GM23338 (cell line): ENCODE results near the gene EPHB2.

Experiments
- CREB1 ChIP-seq: fragments of 250-450 bp; sonication (Bioruptor Pico); IDR thresholded peaks from 2 replicates; pipeline ENCODE4 v1.5.0; 2020; ENCODE audit warnings: low read depth, mild to moderate bottlenecking, moderate library complexity
- CTCF ChIP-seq, 2 experiments: fragments of 200-600 bp in 1 of 2; sonication (generic) in 1 of 2; conservative IDR thresholded peaks; 2 replicates each; pipeline versions ENCODE4 v1.5.1 to v1.6.1; 2016 to 2017; ENCODE audit warnings: antibody characterized with exemption in 2 of 2, low read depth in 2 of 2, mild to moderate bottlenecking in 2 of 2, moderate library complexity in 1 of 2
- EZH2 ChIP-seq: fragments of 200-600 bp; sonication (generic); IDR thresholded peaks from one replicate; pipeline ENCODE4 v1.8.0; 2017; ENCODE audit warnings: antibody characterized with exemption, mild to moderate bottlenecking, low read depth; ENCODE audit not compliant: unreplicated experiment
- EZH2phosphoT487 ChIP-seq: fragments of 200-600 bp; sonication (generic); IDR thresholded peaks from one replicate; pipeline ENCODE4 v1.8.1; 2018; ENCODE audit warnings: antibody characterized with exemption; ENCODE audit not compliant: unreplicated experiment
- NANOG ChIP-seq: IDR thresholded peaks from 2 replicates; pipeline ENCODE4 v1.6.1; 2016; ENCODE audit warnings: antibody characterized with exemption, borderline replicate concordance
- POLR2AphosphoS5 ChIP-seq: IDR thresholded peaks from 2 replicates; pipeline ENCODE4 v1.6.1; 2016; ENCODE audit warnings: antibody characterized with exemption, low read depth
- ZNF331 ChIP-seq: fragments of 250-450 bp; sonication (Bioruptor Pico); IDR thresholded peaks from 2 replicates; pipeline ENCODE4 v1.5.0; 2020; ENCODE audit warnings: low read depth, mild to moderate bottlenecking, moderate library complexity
- TF ChIP-seq, protein P1 (sequence below): IDR thresholded peaks from one replicate; pipeline ENCODE4 v1.6.1; 2018; ENCODE audit warnings: antibody characterized with exemption; ENCODE audit not compliant: unreplicated experiment

DNA sequence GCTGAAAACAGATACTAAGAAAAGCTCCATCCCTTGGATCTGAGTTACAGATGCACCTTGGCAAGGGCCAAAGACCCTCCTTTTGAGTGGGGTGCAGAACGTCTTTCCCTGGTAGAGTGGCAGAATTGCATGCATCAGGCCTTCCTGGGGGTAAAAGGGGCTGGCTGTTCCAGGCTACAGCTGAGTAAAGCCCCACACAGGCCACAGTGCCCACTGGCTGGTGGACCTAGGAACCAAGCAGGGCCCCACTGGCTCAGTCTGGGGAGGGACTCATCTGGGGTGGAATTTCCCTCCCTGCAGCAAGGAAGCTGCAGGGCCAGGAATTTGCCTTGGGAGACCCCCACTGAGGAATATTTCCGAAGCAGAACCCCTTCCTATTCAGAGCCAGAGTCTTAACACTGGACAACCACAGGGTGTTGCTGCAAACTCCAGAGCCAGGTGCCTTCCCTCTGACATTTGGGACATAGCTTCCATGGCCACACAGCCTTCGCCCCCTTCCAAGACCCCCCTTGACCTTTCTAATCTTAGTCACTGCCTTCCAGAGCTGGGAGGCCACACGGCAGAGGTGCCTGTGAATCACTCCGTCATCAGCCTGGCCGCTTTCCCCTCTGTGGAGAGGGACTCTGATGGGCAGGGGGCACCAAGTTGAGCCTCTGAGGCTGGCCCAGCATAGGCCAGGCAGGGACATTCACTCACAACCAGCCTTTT is 209.5 kb downstream of the EPHB2 start:
- TF ChIP-seq CTCF (conservative IDR thresholded peaks at IDR 0.05; ENCODE audit: low read depth in 2 of 2) (no peak), ZNF331 (CRISPR knock-in tag) (no peak), POLR2AphosphoS5 (no peak), EZH2 (no peak), EZH2phosphoT487 (no peak), CREB1 (CRISPR knock-in tag) (no peak), NANOG (no peak)
- TF ChIP-seq, protein P1, sequence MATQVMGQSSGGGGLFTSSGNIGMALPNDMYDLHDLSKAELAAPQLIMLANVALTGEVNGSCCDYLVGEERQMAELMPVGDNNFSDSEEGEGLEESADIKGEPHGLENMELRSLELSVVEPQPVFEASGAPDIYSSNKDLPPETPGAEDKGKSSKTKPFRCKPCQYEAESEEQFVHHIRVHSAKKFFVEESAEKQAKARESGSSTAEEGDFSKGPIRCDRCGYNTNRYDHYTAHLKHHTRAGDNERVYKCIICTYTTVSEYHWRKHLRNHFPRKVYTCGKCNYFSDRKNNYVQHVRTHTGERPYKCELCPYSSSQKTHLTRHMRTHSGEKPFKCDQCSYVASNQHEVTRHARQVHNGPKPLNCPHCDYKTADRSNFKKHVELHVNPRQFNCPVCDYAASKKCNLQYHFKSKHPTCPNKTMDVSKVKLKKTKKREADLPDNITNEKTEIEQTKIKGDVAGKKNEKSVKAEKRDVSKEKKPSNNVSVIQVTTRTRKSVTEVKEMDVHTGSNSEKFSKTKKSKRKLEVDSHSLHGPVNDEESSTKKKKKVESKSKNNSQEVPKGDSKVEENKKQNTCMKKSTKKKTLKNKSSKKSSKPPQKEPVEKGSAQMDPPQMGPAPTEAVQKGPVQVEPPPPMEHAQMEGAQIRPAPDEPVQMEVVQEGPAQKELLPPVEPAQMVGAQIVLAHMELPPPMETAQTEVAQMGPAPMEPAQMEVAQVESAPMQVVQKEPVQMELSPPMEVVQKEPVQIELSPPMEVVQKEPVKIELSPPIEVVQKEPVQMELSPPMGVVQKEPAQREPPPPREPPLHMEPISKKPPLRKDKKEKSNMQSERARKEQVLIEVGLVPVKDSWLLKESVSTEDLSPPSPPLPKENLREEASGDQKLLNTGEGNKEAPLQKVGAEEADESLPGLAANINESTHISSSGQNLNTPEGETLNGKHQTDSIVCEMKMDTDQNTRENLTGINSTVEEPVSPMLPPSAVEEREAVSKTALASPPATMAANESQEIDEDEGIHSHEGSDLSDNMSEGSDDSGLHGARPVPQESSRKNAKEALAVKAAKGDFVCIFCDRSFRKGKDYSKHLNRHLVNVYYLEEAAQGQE: no peak
